HG03139 (cell line): ENCODE data around the gene NCAPG2.
"Not testable (repeated sequence)": the region's sequence is repeated elsewhere in the genome, so short reads cannot be mapped to it uniquely, and the experiment has no call there.

Experiments used
- ATAC-seq: cut with Tn5 transposase; IDR thresholded peaks from one replicate; pipeline ENCODE4 v1.9.1; 2021; ENCODE audit not compliant: unreplicated experiment

Gene NCAPG2

DNA sequence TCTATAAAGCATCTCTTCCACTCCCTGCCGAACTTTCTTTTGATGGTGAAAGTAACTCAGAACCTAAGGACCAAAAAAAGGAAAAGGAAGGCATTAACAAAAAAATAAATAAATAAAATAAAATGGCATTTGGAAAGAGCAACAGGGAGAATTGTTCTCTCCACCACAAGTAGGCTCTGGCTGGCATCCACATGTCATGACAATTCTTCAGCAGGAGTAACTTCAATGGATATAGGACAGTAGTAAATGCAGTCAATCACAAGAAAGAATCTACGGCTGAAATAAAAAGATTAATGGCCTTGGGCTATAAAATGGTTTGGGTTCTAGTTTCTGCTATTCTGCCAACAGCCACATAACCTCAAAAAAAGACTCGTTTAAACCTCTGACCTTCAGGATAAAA, 23.9 kb downstream of the NCAPG2 start:
- ATAC-seq: no peak

DNA sequence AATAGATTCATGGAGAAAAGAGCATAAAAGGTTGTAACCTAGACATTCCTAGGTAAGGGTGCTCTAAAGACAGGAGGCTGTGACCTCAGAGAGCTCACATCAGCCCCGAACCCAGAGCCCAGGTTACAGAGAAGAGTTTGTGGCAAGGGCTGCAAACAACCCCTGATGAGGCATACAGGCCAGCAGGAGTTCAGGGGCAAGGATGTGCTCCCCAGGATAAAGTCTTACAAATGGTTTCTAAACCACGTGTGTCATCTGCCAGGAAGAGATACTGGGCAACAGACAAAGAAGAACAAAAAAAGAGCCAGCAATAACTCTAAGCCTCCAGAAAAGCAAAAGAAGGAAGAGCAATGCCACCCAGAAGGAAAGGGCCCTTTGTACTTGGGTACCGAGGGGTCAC, 27.7 kb downstream of the NCAPG2 start:
- no peak for ATAC-seq

DNA sequence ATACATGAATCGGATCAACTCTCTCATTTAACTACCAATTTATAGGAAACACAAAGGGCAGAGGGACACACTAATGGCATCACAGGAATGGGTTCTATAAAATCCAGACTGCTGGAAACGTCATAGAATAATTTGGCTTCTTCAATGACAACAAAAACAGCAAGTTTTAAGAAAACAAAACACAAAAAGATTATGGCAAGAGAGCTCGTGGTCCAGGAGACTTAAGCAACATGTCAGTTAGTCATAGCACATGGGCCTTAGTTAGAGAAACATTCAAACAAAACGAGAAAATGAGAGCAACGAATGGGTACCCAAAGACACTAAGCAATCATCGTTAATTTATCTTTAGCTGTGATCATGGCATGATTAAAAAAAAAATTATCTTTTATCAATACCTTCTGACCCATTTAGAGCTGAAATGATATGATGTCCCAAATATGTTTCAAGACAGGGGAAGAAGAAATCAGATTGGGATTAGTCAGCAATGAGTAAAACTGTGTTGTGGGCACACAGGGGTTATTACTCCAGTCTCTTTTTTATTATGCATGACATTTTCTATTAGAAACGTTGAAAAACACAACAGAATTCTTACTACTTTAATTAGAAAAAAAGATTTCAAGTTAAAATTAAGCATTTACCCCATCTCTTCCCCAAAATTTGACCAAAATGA, 28.3 kb downstream of the NCAPG2 start:
- no peak for ATAC-seq

DNA sequence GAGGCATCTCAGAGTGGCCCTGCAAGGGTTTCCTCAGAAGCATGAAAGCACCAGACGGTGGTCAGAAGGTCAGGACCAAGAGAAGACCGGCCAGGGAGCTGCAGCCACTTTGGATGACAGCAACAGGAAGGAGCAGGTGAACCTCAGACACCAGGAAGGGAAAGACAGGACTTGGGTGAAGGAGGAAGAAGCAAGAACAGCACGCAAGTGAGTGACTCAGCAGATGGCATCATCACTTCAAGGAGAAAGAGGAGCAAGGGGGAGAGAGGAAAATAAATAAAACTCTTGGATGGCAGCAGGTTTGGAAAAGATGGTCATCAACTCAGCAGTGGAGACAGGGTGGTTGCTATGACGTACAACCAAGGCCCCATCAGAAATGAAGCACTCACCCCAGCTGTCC, 31.6 kb downstream of the NCAPG2 start:
- no peak for ATAC-seq

DNA sequence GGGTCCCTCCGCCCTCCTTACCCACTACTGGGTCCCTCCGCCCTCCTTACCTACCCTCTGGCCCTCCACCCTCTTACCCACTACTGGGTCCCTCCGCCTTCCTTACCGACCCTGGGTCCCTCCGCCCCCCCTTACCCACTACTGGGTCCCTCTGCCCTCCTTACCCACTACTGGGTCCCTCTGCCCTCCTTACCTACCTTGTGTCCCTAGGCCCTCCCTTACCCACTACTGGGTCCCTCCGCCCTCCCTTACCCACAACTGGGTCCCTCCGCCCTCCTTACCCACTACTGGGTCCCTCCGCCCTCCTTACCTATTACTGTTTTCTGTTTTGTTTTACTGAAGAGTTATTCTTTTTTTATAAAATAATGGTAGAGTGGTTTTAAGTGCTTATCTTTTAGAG, 36.5 kb downstream of the NCAPG2 start:
- not testable (repeated sequence) for ATAC-seq

DNA sequence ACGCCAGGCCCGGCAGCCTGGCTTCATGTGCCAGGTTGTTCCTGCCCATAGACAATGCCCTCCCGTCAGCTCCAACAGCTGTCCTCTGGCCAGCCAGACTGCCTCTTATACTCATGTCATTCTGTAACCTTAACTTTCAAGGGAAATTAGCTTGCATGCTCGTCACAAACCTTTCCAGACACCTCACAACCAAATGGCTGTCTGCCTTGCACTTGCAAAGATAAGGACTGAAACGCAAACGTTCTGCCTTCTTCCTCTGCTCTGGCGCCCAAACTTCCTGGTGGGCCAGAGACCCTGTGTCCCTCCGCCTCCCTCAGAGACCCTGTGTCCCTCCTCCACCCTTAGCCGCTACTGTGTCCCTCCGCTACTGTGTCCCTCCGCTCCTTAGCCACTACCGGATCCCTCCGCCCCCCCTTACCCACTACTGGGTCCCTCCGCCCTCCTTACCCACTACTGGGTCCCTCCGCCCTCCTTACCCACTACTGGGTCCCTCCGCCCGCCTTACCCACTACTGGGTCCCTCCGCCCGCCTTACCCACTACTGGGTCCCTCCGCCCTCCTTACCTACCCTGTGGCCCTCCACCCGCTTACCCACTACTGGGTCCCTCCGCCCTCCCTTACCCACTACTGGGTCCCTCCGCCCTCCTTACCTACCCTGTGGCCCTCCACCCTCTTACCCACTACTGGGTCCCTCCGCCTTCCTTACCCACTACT, 37.5 kb downstream of the NCAPG2 start:
- ATAC-seq: not testable (repeated sequence)

DNA sequence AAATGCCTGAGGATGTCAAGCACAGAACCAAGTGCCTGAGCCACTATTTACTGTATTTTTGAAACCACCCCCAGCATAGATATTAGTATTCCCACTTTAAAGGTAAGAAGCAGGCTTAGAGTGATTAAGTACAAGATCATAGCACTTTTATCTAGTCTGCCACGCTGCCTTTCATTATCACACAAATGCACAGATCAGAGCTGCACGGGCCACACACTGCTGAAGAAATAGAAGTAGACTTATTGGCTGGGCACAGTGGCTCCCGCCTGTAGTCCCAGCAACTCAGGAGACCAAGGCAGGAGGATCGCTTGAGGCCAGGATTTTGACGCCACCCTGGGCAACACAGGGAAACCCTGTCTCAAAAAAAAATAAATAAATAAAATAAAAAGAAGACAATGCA, 38.2 kb downstream of the NCAPG2 start:
- ATAC-seq: no peak

DNA sequence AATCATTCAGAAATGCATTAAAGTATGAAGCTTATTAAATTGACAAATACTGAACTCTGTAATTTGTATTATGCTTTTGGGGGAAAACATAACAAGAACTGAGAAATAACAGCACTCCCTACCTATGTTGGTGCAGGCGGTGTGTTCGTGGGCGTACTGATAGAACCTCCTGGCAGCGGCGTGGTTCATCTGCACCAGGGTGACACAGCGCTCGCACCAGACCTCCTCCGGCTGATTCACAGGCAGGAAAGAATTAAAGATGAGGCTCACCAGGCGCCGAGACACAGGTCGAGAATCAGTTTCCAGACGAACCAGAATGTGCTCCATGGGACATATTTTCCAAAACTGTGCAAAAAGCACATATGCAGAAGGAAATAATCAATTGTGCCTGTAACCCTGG, 40.2 kb downstream of the NCAPG2 start:
- no peak for ATAC-seq

DNA sequence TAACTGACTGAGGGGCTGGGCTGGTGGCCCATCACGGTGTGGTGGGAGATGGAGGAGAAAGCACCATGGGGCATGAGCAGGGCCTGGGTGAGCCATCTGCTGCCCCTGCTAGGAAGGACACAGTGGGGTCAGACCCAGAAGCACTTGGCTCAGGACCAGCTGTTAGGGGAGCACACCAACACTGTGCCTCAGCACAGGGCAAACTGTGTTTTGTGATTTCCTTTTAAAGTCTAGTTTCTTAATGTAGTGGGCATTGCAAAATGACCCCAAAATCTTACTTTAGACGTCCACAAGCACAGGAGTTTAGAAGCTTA, 41.2 kb downstream of the NCAPG2 start:
- no peak for ATAC-seq

DNA sequence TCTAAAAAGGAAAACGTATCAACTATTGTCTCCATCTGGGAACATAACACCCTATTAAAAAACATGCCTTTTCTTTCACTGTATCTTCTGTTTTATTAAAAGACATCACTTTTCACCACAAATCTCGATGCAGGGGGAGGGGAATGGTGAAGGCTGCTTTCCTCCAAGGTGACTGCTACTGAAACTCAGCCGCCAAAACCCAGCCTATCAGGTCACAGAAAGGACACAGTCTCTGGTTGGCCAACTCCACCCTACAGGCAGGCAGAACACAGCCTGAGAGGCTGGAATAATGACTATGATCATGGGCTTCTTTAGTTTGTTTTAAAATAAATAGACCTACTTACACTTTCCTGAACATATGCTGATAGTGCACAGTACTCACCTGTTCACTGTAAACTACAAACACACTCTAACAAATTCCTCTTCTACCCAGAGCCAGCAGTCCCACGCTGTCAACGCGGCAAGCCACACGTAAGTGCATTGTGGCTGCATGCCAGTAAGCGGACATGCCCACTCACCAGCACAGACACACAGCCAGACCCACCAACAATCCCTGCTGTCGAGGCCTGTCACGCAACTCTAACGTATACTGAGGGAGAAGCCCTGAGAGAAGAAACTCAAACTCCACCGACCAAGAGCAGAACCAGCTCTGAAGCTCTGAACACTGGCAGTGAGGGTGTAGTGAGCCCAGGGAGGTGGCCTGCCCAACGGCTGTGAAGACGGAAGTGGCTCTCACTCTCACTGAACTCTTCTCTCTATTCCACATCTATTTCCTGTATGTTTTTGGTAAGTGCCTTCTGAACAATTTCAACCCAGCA, 41.8 kb downstream of the NCAPG2 start:
- ATAC-seq: no peak

DNA sequence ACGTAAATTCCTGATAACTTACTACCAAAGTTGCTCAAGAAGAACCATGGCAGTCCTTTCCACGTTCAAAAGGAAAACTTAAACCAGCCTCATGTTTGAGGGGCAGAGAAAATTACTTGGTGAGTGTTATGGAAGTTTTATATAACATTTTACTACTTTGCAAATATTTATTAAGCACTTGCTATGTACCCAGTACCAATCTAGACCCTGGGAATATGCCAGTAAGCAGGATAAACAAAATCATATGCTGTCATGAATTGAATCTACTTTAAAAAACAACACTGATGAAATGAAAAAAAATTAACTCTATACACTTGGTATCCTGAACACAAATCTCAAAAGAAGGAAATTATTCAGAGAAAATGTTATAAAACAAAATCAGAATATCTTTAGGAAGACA, 46.1 kb downstream of the NCAPG2 start:
- ATAC-seq: no peak

DNA sequence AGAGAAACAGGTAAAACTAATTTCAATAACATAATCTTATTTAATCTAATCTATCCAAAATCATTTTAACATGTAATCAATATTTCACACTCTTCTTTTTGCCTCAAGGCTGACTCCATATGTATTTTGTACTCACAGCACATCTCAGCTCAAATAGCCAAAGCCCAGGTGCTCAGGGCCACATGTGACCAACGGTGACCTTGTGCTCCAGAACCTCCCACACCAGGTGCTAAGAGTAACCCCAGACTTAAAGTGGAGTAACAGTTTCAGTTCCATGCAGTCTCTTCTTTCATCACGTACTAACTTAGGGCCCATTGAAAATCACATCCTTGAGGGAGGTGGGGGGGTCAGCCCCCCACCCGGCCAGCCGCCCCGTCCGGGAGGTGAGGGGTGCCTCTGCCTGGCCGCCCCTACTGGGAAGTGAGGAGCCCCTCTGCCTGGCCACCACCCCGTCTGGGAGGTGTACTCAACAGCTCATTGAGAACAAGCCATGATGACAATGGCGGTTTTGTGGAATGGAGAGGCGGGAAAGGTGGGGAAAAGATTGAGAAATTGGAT, 47.3 kb downstream of the NCAPG2 start:
- peak; percentile 45 for ATAC-seq

DNA sequence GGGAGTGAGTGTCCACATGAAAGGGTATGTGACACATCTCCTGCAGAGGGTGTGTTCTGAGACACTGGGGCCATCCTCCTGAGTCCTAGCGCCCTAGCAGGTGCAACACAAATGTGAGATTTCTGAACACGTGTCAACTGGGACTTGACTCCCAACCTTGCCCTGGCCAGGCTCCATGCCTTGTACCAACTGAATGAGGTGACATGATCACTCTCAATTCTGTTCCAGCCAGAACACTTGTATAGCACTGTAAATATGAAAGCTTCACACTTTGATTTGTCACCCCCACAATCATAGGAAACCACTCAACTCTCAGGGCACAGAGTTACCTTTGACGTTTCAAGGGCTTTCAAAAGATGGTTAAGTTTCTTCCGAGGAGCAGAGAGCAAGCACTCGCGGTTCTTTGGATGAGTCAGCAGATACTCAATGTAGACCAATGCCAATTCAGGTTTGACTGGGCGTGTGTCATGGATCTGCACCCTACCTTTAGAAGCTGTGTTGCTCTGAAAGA, 48.6 kb downstream of the NCAPG2 start:
- ATAC-seq: peak; percentile 94

DNA sequence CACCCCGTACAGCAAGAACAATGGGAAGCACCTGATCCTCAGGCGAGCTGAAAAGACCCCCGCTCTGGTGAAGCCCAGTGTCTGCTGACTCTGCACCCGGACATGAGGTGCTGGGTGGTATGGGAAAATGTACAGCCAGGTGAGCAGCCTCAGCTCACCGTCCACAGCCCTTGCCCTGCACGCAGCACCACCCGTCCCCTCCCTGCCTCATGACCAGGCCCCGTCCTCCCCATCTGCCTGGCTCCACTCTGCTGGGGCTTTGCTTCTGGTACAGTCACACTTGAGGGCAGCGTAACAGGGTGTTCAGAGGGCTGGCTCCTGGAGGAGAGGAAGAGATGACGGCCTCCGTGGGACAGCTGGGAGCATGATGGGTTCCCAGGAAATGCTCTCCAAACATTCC, 49.1 kb downstream of the NCAPG2 start:
- ATAC-seq: no peak

DNA sequence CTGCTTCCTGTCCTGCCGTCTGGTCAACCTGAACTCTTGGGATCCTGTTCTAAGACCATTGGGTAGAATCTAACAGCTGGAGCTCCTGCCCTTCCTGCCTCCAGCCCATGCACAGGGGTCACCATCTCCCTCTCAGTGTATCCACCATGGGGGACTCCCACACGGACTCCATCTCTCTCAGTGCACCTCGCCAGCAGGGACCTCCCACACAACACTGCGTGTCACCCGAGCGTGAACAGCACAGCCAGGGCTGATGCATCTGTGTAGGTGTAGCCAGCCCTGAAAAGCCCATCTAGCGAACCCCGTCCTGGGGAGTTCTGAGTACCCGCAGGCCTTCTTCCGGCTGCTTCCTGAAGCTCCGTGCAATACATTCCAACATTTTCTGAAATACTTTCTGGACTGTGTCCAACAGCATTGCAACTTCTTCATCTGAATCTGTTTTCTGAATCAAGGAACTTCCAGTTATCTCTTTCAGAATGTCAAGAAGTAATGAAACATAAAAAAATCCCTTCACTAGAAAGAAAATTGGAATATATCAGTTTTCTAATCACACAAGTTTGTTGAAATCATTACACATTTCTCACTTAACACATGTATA, 52.5 kb downstream of the NCAPG2 start:
- ATAC-seq: no peak

DNA sequence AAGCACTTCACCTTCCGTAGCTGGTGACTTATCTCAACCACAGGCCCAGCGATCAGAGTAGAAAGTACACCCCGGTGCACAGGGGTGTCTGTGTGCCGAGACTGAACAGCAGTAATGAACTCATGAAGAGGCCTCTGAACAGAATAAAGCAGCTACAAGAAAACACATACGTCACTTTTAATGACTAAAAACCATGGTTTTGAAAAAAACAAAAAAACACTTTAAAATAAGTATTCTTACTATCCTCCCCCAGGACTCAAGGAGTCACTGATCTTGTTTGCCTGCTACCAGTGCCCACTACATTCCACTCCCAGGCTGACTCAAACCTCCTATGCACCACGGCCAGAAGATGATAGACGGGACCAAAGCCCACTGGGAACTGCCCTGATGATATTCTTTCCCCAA, 53.8 kb downstream of the NCAPG2 start:
- no peak for ATAC-seq

DNA sequence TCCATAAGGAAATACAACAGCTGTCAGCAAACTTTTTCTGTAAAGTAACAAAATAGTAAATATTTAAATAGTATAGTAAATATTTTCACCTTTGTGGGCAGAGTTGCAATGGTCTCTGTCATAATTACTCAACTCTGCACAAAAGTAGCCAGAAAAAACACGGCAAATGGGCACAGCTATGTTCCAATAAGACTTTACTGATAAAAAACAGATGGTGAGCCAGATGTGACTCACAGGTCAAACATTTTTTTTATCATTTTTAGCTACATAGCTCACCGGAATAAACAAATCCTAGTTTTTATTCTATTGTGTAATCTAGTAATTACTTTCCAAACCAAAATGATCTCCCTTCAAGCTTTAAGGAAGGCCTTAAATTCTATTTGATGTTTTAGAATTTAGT, 55.3 kb downstream of the NCAPG2 start:
- ATAC-seq: no peak

DNA sequence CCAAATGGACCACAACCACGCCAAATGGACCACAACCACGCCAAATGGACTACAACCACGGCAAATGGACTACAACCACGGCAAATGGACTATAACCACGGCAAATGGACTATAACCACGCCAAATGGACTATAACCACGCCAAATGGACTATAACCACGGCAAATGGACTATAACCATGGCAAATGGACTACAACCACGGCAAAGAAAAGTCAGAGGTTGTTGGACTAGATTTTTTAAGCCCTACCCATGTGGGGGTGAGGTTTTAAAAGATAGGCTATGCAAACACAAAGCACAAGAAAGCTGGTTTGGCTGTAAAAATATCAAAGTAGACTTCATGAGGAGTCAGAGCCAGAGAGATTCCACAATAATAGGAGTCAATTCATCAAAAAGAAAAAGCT, 55.8 kb downstream of the NCAPG2 start:
- no peak for ATAC-seq

DNA sequence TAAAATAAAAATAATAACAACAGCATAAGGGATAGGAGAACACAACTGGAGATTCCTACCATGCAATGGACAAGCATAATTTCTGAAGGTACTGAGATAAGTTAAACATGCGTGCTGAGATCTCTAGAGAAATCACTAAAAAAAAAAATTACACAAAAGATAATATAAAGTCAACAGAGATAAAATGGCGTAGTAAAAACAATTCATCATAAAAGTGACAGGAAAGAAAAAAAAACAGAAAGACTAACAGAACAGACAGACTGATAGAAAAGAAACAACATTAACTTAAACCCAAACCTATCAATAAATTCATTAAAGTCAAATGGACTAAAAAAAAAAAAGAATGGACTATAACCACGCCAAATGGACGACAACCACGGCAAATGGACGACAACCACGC, 56.4 kb downstream of the NCAPG2 start:
- ATAC-seq: no peak

DNA sequence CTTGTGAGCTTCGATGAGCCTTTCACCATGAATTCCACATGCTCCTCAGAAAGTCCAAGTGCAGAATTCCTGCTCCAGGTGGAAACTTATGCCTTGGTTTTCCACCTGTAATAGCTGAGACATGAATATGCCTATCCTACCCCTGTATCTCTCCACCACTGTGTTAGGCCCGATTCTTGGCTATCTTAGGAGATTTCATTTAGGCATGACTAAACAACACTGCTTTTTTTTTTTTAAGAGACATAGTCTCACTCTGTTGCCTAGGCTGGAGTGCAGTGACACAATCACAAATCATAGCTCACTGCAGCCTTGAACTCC, 57.2 kb downstream of the NCAPG2 start:
- ATAC-seq: no peak

DNA sequence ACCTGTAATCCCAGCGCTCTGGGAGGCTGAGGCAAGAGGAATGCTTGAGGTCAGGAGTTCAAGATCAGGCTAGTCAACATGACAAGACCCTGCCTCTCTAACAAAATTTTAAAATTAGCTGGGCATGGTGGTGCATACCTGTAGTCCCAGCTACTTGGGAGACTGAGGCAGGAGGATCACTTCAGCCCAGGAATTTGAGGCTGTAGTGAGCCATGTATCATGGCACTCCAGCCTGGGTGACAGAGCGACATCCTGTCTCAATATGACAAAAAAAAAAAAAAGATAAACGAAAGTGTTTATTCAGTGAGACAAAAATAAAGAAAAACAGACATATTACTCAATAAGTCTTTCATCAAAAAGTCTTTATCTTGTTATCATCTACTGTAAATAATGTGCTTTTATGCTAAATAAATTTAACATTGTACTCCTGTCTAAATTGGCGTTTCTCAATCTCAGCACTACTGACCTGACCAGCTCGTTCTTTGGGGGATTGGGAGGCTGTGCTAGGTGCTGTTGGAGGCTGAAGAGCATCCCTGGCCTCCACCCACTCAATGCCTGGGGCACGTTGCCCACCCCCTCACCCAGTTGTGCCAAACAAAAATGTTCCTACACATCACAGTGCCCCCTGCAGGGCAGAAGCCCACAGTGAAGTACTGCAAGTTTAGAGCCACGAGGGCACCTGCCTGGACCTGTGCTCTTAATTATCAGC, 57.7 kb downstream of the NCAPG2 start:
- ATAC-seq: no peak
